H9 (cell line): Measurements from ENCODE around the gene SEC23B. TPM values are rescaled to one million over a fixed set of nuclear protein-coding genes. Genes with fewer than 3 reads are reported as not detected.
A peak's percentile ranks its signal among the peaks of the same experiment; 100 is the strongest.

Experiments
- DNase-seq: peaks from one replicate; pipeline ENCODE4 v3.0.0-alpha.2; 2017
- H2AFZ ChIP-seq: one replicate; pipeline ENCODE4 v1.6.1; 2013; ENCODE audit warnings: mild to moderate bottlenecking, low read length, control low read depth, moderate library complexity
- H2AK5ac ChIP-seq: 2 replicates; pipeline ENCODE4 v1.6.1; 2013; ENCODE audit warnings: low read length, control low read depth, mixed read lengths; ENCODE audit not compliant: insufficient read length
- H2BK120ac ChIP-seq: one replicate; pipeline ENCODE4 v1.6.1; 2013; ENCODE audit warnings: low read depth, mild to moderate bottlenecking, low read length, control low read depth, inconsistent platforms; ENCODE audit not compliant: poor library complexity, severe bottlenecking
- H2BK12ac ChIP-seq: 2 replicates; pipeline ENCODE4 v1.6.1; 2013; ENCODE audit warnings: low read length, control low read depth, mixed read lengths, low read depth; ENCODE audit not compliant: insufficient read length
- H2BK15ac ChIP-seq: 2 replicates; pipeline ENCODE4 v1.6.1; 2013; ENCODE audit warnings: low read depth, low read length, control low read depth
- H2BK20ac ChIP-seq: one replicate; pipeline ENCODE4 v1.6.1; 2013; ENCODE audit warnings: low read depth, mild to moderate bottlenecking, low read length, control low read depth, inconsistent platforms; ENCODE audit not compliant: poor library complexity, severe bottlenecking
- H2BK5ac ChIP-seq: 2 replicates; pipeline ENCODE4 v1.6.1; 2013; ENCODE audit warnings: low read length, control low read depth, mixed read lengths; ENCODE audit not compliant: insufficient read length
- H3K14ac ChIP-seq: 2 replicates; pipeline ENCODE4 v1.6.1; 2013; ENCODE audit warnings: low read length, control low read depth; ENCODE audit not compliant: insufficient read depth
- H3K18ac ChIP-seq: 2 replicates; pipeline ENCODE4 v1.6.1; 2013; ENCODE audit warnings: low read depth, mild to moderate bottlenecking, mixed read lengths, low read length, control low read depth; ENCODE audit not compliant: insufficient read length
- H3K23ac ChIP-seq: 2 replicates; pipeline ENCODE4 v1.6.1; 2013; ENCODE audit warnings: low read length, control low read depth, mixed read lengths, low read depth; ENCODE audit not compliant: insufficient read length
- H3K23me2 ChIP-seq: 2 replicates; pipeline ENCODE4 v1.6.1; 2013; ENCODE audit warnings: low read depth, mild to moderate bottlenecking, mixed read lengths, low read length, control low read depth; ENCODE audit not compliant: insufficient read length, poor library complexity, severe bottlenecking
- H3K27ac ChIP-seq: 2 replicates; pipeline ENCODE4 v1.5.1; 2013; ENCODE audit warnings: low read length, control low read depth, mixed read lengths, low read depth; ENCODE audit not compliant: insufficient read length
- H3K27me3 ChIP-seq: 2 replicates; pipeline ENCODE4 v1.6.1; 2013; ENCODE audit warnings: low read length, control low read depth, inconsistent platforms; ENCODE audit not compliant: insufficient read depth
- H3K4ac ChIP-seq: 2 replicates; pipeline ENCODE4 v1.6.1; 2013; ENCODE audit warnings: low read depth, mild to moderate bottlenecking, control low read depth, inconsistent platforms, low read length, moderate library complexity
- H3K4me1 ChIP-seq: 2 replicates; pipeline ENCODE4 v1.6.1; 2013; ENCODE audit warnings: low read length, control low read depth, inconsistent platforms; ENCODE audit not compliant: insufficient read depth
- H3K4me2 ChIP-seq: 2 replicates; pipeline ENCODE4 v1.6.1; 2013; ENCODE audit warnings: low read length, control low read depth, mixed read lengths; ENCODE audit not compliant: insufficient read length, insufficient read depth
- H3K56ac ChIP-seq: 2 replicates; pipeline ENCODE4 v1.6.1; 2013; ENCODE audit warnings: low read depth, mild to moderate bottlenecking, mixed read lengths, low read length, control low read depth; ENCODE audit not compliant: insufficient read length
- H3K79me1 ChIP-seq: 2 replicates; pipeline ENCODE4 v1.6.1; 2013; ENCODE audit warnings: low read depth, mild to moderate bottlenecking, moderate library complexity, low read length, control low read depth, inconsistent platforms; ENCODE audit not compliant: insufficient read depth, poor library complexity, severe bottlenecking
- H3K79me2 ChIP-seq: 2 replicates; pipeline ENCODE4 v1.6.1; 2013; ENCODE audit warnings: low read length, control low read depth, inconsistent platforms; ENCODE audit not compliant: insufficient read depth
- H3K9ac ChIP-seq: 2 replicates; pipeline ENCODE4 v1.6.1; 2013; ENCODE audit warnings: low read length, control low read depth, mixed read lengths; ENCODE audit not compliant: insufficient read length; ENCODE audit errors: extremely low read depth
- H3K9me3 ChIP-seq: one replicate; pipeline ENCODE4 v1.6.1; 2013; ENCODE audit warnings: low read depth, low read length, inconsistent platforms; ENCODE audit not compliant: control insufficient read depth
- H3T11ph ChIP-seq: one replicate; pipeline ENCODE4 v1.6.1; 2013; ENCODE audit warnings: mild to moderate bottlenecking, low read length, control low read depth, inconsistent platforms
- H4K20me1 ChIP-seq: one replicate; pipeline ENCODE4 v1.6.1; 2013; ENCODE audit not compliant: control insufficient read depth, insufficient read length, insufficient read depth
- H4K5ac ChIP-seq: 2 replicates; pipeline ENCODE4 v1.6.1; 2013; ENCODE audit warnings: low read depth, mild to moderate bottlenecking, mixed read lengths, low read length, control low read depth; ENCODE audit not compliant: insufficient read length
- H4K8ac ChIP-seq: replicated peaks from 2 replicates; pipeline ENCODE4 v1.6.1; 2013; ENCODE audit warnings: low read length, control low read depth, mixed read lengths, low read depth; ENCODE audit not compliant: insufficient read length
- H4K91ac ChIP-seq: 2 replicates; pipeline ENCODE4 v1.6.1; 2013; ENCODE audit warnings: low read depth, mild to moderate bottlenecking, moderate library complexity, mixed read lengths, low read length, control low read depth; ENCODE audit not compliant: insufficient read length
- H3K27ac Mint-ChIP-seq, 3 experiments: 2 replicates in 2 of 3; 3 replicates in 1 of 3; pipeline ENCODE4 v1.8.0; 2020 to 2021; ENCODE audit warnings: mixed read lengths in 3 of 3, mild to moderate bottlenecking in 1 of 3, moderate library complexity in 1 of 3
- H3K27me3 Mint-ChIP-seq: 2 replicates; pipeline ENCODE4 v1.8.0; 2021; ENCODE audit warnings: low read depth, mild to moderate bottlenecking, moderate library complexity, mixed read lengths
- H3K36me3 Mint-ChIP-seq, 3 experiments: 2 replicates in 2 of 3; 3 replicates in 1 of 3; pipeline ENCODE4 v1.8.0; 2020 to 2021; ENCODE audit warnings: low read depth in 3 of 3, mixed read lengths in 3 of 3; ENCODE audit not compliant: insufficient read depth in 1 of 3
- H3K4me1 Mint-ChIP-seq, 2 experiments: 2 replicates each; pipeline ENCODE4 v1.8.0; 2020; ENCODE audit warnings: mixed read lengths in 2 of 2
- H3K4me3 Mint-ChIP-seq, 2 experiments: 2 replicates in 1 of 2; 3 replicates in 1 of 2; pipeline ENCODE4 v1.8.0; 2020 to 2021; ENCODE audit warnings: mild to moderate bottlenecking in 2 of 2, mixed read lengths in 2 of 2, moderate library complexity in 1 of 2
- H3K9me3 Mint-ChIP-seq, 2 experiments: 2 replicates in 1 of 2; 3 replicates in 1 of 2; pipeline ENCODE4 v1.8.0; 2020; ENCODE audit warnings: mild to moderate bottlenecking in 2 of 2, mixed read lengths in 2 of 2, moderate library complexity in 1 of 2
- CTCF ChIP-seq: fragments of 200-600 bp; sonication (generic); conservative IDR thresholded peaks from 3 replicates; pipeline ENCODE4 v1.8.0; 2021; ENCODE audit warnings: antibody characterized with exemption, mild to moderate bottlenecking
- WGBS: extraction: QIAGEN DNeasy Blood & Tissue Kit; methylation state at CpG from one replicate; pipeline ENCODE4 v1.1.7; 2013; ENCODE audit warnings: missing lambda C conversion rate, low lambda C conversion rate, mixed read lengths; ENCODE audit not compliant: insufficient read length; ENCODE audit errors: extremely low coverage; 5-methylcytosine and 5-hydroxymethylcytosine counted together
- total RNA-seq: library from RNA; stranded (reverse); gene quantifications from 2 replicates; pipeline ENCODE4 v1.2.1, GENCODE V29; 2021

Gene SEC23B
- total RNA-seq, 1 experiment from 2014 or later, result 65.9 TPM

GRCh38 chr20:18580012-18580411 lies 72.3 kb downstream of the SEC23B start:
- Histone ChIP-seq H3K56ac (no peak overlapping the region), H3K9me3 (no peaks in the 10 kb centered on the region), H4K20me1 (no peaks in the 10 kb centered on the region), H4K5ac (no peak overlapping the region), H3K4me1 (no peaks in the 10 kb centered on the region), H2BK5ac (no peak overlapping the region), H3K27ac (no peak overlapping the region), H3K14ac (no peak overlapping the region), H2BK120ac (peak overlapping the region; percentile 38), H4K91ac (no peak overlapping the region), H3K23ac (no peak overlapping the region), H3K4me2 (no peak overlapping the region), H2AFZ (no peak overlapping the region), H3T11ph (no peak overlapping the region), H3K18ac (no peak overlapping the region), H2BK15ac (no peak overlapping the region), H3K79me1 (no peaks in the 10 kb centered on the region), H3K9ac (no peak overlapping the region), H2BK12ac (no peak overlapping the region), H3K4ac (no peak overlapping the region), H3K27me3 (no peaks in the 10 kb centered on the region), H4K8ac (no peak overlapping the region), H3K79me2 (no peaks in the 10 kb centered on the region), H3K23me2 (no peaks in the 10 kb centered on the region), H2BK20ac (no peak overlapping the region), H2AK5ac (no peak overlapping the region)
- no peaks in the 10 kb centered on the region for H3K36me3 Mint-ChIP-seq
- no peak for DNase-seq
- H3K4me3 Mint-ChIP-seq, result no peak overlapping the region
- no peak overlapping the region for H3K27ac Mint-ChIP-seq
- H3K4me1 Mint-ChIP-seq, result peaks cover 0 to 5% of the 10 kb centered on the region in 2 experiments; a peak in 3 of 4 replicates
- no CpG with 5 or more reads among the region's 4 CpGs for WGBS
- no peaks in the 10 kb centered on the region; the same call in 1 of the 2 replicates for H3K27me3 Mint-ChIP-seq
- no peak for TF ChIP-seq CTCF
- no peaks in the 10 kb centered on the region for H3K9me3 Mint-ChIP-seq
